ENCODE results near the gene LRFN4. TPM values are rescaled to one million over a fixed set of nuclear protein-coding genes. Genes with fewer than 3 reads are reported as not detected.

LRFN4 gene
- total and polyA plus RNA-seq, 2 donors (not counting 3 experiments of a cell fraction or from before 2014, with no cell fraction given) = 22.3 to 37.4 TPM

DNA sequence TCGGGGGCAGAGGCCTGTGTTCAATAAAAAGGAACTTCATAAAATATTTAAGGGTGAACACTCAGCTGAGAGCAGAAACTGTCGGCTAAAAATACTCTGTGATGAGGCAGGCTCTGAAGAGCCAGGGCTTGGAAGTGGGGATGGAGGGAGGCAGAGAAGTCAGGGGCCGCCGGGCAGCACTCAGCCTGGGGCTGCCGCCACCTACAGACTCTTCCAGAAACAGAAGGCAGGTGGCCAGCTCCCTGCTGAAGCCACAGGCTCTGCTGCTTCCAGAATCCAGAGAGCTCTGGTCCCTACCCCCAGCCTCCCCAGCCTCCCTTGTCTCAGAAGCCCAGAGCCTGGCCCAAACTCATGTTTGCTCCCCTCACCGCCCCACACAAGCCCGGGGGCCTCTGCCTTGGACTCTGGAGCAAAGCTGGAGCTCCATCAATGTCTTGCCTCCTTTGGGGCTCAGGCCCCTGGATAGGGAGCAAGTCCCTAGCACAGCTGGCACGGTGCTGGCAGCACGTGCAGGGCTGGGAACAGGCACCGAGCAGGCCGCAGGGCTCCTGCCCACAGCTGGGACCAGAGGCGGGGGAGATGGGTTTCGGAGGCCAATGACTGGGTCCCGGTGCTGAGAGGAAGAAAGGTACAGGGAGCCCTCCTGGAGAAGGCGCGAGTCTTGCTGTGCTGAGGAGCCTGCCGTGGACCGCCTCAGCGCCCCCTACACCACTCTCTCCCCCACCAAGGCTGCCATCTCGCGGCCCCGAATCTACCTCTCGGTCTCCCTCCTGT is 8.2 kb downstream of the LRFN4 start:
- no peak overlapping the region for H3K9ac ChIP-seq (replicated peaks; ENCODE audit: extremely low read depth, insufficient read depth, low read length)

DNA sequence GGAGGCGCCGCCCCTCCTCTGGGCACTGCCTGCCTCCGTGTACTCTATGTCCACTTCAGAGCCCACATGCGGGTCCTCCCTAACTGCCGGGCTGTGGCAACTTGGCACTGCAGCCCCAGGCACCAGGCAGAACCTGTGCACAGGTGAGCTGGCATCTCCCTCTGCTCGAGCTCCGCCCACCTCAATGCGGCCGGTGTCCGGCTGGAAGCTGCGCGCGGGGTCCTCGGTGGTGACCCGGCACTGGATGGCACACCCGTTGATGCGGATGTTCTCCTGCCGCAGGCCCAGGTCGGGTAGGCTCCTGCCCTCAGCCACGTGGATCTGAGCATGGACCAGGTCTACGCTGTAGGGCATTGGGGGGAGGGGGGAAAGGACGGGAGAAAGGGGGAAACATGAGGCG is 9.1 kb downstream of the LRFN4 start:
- DNase-seq (ENCODE audit: low read depth, low spot score) = no peak
- Histone ChIP-seq H3K9me3 (replicated peaks; ENCODE audit: control insufficient read depth, insufficient read depth, low read length) (no peaks in the 10 kb centered on the region), H3K36me3 (ENCODE audit: control insufficient read depth in 2 of 2, extremely low read depth in 1 of 2, insufficient read depth in 2 of 2, low read length in 2 of 2) (no peaks in the 10 kb centered on the region), H4K20me1 (replicated peaks; ENCODE audit: control insufficient read depth, extremely low read depth, insufficient read depth, low read length) (no peaks in the 10 kb centered on the region), H3K79me2 (ENCODE audit: control insufficient read depth, insufficient read depth, low read length) (no peaks in the 10 kb centered on the region), H2AFZ (ENCODE audit: low read depth, low read length) (no peak overlapping the region), H3K27ac (ENCODE audit: insufficient read depth, low read depth, low read length) (no peak overlapping the region), H3K27me3 (ENCODE audit: control insufficient read depth in 2 of 2, insufficient read depth in 2 of 2, low read length in 2 of 2) (no peaks in the 10 kb centered on the region), H3K9ac (replicated peaks; ENCODE audit: extremely low read depth, insufficient read depth, low read length) (no peak overlapping the region), H3K9me1 (replicated peaks; ENCODE audit: control insufficient read depth, extremely low read depth, insufficient read depth, low read length) (no peaks in the 10 kb centered on the region), H3K4me3 (replicated peaks in 1 of 3; ENCODE audit: insufficient read depth in 1 of 3, low read depth in 1 of 3, low read length in 3 of 3) (no peak overlapping the region), H3K4me1 (ENCODE audit: control insufficient read depth, extremely low read depth, insufficient read depth, low read length) (no peaks in the 10 kb centered on the region), H3K4me2 (ENCODE audit: insufficient read depth, low read length) (no peak overlapping the region)
- dilution Hi-C loops (cut with MboI; ENCODE audit: extremely low pct_ligation_motif_present, low sequenced_read_pairs) (no loop called here), intact Hi-C loops (cut with micrococcal nuclease) (no loop called here)
- no TSS peak for BruUV-seq (replicated peaks)
- no peak for FAIRE-seq
- ChIA-PET POLR2A (no interaction called here), CTCF (interaction anchor here (0.6 to 2.3 kb wide), 3 partner anchors 10 to 110 kb away, joined by 3 to 7 read pairs (median 5); no protein-coding TSS in a partner anchor)
- TF ChIP-seq FOS (IDR thresholded peaks at IDR 0.05; ENCODE audit: borderline replicate concordance, insufficient read depth, low read length) = no peak
- TF ChIP-seq, protein P1, sequence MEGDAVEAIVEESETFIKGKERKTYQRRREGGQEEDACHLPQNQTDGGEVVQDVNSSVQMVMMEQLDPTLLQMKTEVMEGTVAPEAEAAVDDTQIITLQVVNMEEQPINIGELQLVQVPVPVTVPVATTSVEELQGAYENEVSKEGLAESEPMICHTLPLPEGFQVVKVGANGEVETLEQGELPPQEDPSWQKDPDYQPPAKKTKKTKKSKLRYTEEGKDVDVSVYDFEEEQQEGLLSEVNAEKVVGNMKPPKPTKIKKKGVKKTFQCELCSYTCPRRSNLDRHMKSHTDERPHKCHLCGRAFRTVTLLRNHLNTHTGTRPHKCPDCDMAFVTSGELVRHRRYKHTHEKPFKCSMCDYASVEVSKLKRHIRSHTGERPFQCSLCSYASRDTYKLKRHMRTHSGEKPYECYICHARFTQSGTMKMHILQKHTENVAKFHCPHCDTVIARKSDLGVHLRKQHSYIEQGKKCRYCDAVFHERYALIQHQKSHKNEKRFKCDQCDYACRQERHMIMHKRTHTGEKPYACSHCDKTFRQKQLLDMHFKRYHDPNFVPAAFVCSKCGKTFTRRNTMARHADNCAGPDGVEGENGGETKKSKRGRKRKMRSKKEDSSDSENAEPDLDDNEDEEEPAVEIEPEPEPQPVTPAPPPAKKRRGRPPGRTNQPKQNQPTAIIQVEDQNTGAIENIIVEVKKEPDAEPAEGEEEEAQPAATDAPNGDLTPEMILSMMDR (IDR thresholded peaks at IDR 0.05; ENCODE audit: extremely low read depth in 1 of 2, insufficient read depth in 1 of 2, low read depth in 1 of 2, low read length in 2 of 2) = no peak
- no peak for TF ChIP-seq GATA2 (IDR thresholded peaks at IDR 0.05; ENCODE audit: insufficient read depth, insufficient read length, low read depth, low read length)
- no peak for TF ChIP-seq JUN (IDR thresholded peaks at IDR 0.05; ENCODE audit: borderline replicate concordance, insufficient read depth, insufficient read length, low read depth)
- TF ChIP-seq, protein P2, sequence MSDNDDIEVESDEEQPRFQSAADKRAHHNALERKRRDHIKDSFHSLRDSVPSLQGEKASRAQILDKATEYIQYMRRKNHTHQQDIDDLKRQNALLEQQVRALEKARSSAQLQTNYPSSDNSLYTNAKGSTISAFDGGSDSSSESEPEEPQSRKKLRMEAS (IDR thresholded peaks at IDR 0.05; ENCODE audit: insufficient read depth, insufficient read length) = no peak
- no peak for TF ChIP-seq EZH2 (IDR thresholded peaks at IDR 0.05; ENCODE audit: borderline replicate concordance, low read depth, low read length, severe bottlenecking)
- no peak for TF ChIP-seq MYC (IDR thresholded peaks at IDR 0.05; ENCODE audit: low read depth, low read length)
- no peak for TF ChIP-seq POLR2A (IDR thresholded peaks at IDR 0.05; ENCODE audit: low read depth, low read length)
- TF ChIP-seq POLR2AphosphoS5 (IDR thresholded peaks at IDR 0.05; ENCODE audit: insufficient read depth, low read depth, low read length) = no peak

More for the DNA sequence above, 8.2 kb downstream of the LRFN4 start:
- no peak overlapping the region for H3K4me2 ChIP-seq (ENCODE audit: insufficient read depth, low read length)
- H3K36me3 ChIP-seq (ENCODE audit: control insufficient read depth in 2 of 2, extremely low read depth in 1 of 2, insufficient read depth in 2 of 2, low read length in 2 of 2) = no peaks in the 10 kb centered on the region
- TF ChIP-seq FOS (IDR thresholded peaks at IDR 0.05; ENCODE audit: borderline replicate concordance, insufficient read depth, low read length) = no peak
- POLR2A ChIA-PET = no interaction called here
- DNase-seq (ENCODE audit: low read depth, low spot score) (no peak), FAIRE-seq (no peak)
- H3K27ac ChIP-seq (ENCODE audit: insufficient read depth, low read depth, low read length) = no peak overlapping the region
- dilution Hi-C loops (cut with MboI; ENCODE audit: extremely low pct_ligation_motif_present, low sequenced_read_pairs) (no loop called here), intact Hi-C loops (cut with micrococcal nuclease) (no loop called here)
- no peak overlapping the region for H3K4me3 ChIP-seq (replicated peaks in 1 of 3; ENCODE audit: insufficient read depth in 1 of 3, low read depth in 1 of 3, low read length in 3 of 3)
- H4K20me1 ChIP-seq (replicated peaks; ENCODE audit: control insufficient read depth, extremely low read depth, insufficient read depth, low read length) = no peaks in the 10 kb centered on the region
- H3K9me1 ChIP-seq (replicated peaks; ENCODE audit: control insufficient read depth, extremely low read depth, insufficient read depth, low read length) = no peaks in the 10 kb centered on the region
- CTCF ChIA-PET = interaction anchor here (1.0 to 1.6 kb wide), 2 partner anchors 9 to 16 kb away, joined by 3 to 5 read pairs; no protein-coding TSS in a partner anchor
- H3K79me2 ChIP-seq (ENCODE audit: control insufficient read depth, insufficient read depth, low read length) = no peaks in the 10 kb centered on the region
- no peak overlapping the region for H2AFZ ChIP-seq (ENCODE audit: low read depth, low read length)
- no peaks in the 10 kb centered on the region for H3K27me3 ChIP-seq (ENCODE audit: control insufficient read depth in 2 of 2, insufficient read depth in 2 of 2, low read length in 2 of 2)
- no peaks in the 10 kb centered on the region for H3K4me1 ChIP-seq (ENCODE audit: control insufficient read depth, extremely low read depth, insufficient read depth, low read length)
- no peaks in the 10 kb centered on the region for H3K9me3 ChIP-seq (replicated peaks; ENCODE audit: control insufficient read depth, insufficient read depth, low read length)
- BruUV-seq (replicated peaks) = no TSS peak
